GM10847 (cell line): ENCODE results near the gene GNB2.
A peak's percentile ranks its signal among the peaks of the same experiment; 100 is the strongest.

Experiments used
- POLR2A ChIP-seq: IDR thresholded peaks from 2 replicates; pipeline ENCODE4 v1.6.1; 2011; ENCODE audit not compliant: insufficient read length; ENCODE audit errors: extremely low read depth

The GNB2 gene

DNA sequence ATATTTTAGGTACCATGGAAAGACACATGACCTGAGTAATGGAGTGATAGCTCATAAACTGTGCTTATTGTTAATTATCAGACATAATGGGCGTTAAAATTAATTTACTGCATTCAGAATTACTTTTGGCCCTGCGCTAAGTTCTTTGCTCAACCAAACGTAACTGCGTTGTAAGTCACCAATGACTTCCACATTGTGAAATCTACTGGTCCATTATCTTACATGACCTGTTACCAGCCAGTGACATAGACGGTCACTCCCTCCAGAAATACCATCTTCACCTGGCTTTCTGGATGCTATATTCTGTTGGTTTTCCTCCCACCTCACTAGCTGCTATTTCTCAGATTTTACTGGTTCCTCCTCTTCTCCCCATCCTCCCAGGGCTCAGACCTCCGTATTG lies 25.5 kb downstream of the GNB2 start:
- TF ChIP-seq POLR2A = no peak

DNA sequence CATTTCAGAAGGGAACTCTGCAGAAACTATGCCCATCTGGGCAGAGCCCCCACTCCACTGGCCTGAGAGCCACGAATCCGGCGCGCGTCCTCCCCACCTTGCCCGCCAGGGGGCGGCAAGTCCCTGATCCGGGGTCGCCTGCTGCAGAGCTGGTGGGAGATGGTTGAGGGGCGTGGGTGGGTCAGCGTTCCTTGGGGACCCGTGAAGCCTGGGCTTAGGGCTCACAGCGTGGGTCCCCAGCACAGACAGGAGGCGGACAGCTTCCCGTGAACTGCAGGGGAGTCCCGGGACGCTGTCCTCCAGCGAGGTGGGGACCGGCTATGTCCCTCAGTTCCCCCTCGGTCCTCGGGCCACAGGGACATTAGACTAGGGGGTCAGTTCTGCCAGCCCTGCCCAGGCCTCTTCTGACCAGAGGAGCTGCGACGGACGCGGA lies 31.8 kb downstream of the GNB2 start:
- no peak for TF ChIP-seq POLR2A

DNA sequence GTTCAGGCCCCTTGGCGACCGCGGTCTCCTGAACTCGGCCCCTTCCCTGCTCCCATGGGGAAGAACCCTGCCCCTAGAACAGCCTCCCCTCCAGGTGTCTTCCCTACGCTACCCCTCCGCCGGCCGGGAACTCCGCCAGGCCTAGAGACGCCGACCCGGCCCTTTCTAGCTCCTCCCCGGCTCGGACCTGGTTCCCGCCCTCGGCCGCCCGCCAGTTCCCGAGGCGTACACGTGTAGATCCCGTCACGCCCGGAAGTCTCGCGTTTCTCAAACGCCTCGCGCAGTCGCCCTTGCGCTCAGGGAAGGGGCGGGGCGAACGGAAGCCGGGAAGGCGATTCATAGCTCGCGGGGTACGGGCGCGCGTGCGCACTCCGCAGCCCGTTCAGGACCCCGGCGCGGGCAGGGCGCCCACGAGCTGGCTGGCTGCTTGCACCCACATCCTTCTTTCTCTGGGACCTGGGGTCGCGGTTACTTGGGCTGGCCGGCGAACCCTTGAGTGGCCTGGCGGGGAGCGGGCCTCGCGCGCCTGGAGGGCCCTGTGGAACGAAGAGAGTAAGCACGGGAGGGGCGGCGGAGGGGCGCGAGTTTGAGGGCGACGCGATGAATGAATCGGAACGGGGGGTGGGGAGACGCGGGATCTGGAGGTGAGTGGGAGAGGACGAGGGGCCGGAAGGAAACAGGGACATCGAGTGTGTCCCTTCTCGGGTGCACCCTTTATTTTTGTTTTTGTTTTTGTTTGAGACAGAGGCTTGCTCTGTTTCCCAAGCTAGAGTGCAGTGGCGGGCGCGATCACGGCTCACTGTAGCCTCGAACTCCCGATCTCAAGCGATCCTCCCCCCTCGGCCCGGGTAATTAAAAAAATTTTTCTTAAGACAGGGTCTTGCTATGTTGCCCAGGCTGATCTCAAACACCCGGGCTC lies 32.5 kb downstream of the GNB2 start, which contains the start of gene POP7:
POP7 (plus strand) TSS at position 369 of the 919 bp plus-strand sequence. CDS start 710 bp downstream, outside the sequence.
- peak; percentile 75 for TF ChIP-seq POLR2A

DNA sequence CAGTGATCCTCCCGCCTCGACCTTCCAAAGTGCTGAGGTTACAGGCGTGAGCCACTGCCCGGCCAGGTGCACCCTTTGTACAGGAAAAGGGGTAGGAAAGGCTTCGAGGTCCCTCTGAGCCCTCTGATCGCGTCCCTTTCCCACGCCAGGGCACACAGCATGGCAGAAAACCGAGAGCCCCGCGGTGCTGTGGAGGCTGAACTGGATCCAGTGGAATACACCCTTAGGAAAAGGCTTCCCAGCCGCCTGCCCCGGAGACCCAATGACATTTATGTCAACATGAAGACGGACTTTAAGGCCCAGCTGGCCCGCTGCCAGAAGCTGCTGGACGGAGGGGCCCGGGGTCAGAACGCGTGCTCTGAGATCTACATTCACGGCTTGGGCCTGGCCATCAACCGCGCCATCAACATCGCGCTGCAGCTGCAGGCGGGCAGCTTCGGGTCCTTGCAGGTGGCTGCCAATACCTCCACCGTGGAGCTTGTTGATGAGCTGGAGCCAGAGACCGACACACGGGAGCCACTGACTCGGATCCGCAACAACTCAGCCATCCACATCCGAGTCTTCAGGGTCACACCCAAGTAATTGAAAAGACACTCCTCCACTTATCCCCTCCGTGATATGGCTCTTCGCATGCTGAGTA lies 33.3 kb downstream of the GNB2 start:
- no peak for TF ChIP-seq POLR2A

DNA sequence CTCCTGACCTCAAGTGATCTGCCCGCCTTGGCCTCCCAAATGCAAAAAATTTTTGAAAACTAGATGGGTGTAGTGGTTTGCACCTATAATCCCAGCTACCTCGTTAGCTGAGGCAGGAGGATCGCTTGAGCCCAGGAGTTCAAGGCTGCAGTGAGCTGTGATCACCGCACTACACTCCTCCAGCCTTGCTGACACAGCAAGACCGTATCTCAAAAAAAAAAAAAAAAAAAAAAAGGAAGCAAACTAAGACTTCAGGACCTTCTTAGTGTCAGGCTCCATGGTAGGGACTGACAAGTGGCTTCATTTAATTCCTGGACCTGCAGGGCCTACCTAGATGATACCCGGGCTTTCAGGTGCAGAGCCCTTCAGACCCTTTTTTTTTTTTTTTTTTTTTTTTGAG lies 34.9 kb downstream of the GNB2 start:
- TF ChIP-seq POLR2A = no peak

DNA sequence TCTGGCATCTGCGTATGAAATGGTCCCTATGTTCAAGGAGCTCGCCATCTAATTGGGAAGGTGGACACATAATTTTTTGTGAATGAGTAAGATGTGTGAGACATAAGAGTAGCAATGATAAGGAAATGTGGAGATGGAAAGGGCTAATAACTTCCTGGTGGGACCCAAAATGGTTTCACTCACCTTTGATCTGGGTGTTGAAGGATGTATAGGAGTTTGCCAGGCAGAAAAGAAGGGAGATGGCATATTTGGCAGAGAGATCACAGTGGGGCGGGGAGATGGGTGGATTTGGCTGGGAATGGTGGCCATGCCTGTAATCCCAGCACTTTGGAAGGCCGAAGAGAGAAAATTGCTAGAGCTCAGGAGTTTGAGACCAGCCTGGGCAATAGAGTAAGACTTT lies 36.9 kb downstream of the GNB2 start:
- no peak for TF ChIP-seq POLR2A

DNA sequence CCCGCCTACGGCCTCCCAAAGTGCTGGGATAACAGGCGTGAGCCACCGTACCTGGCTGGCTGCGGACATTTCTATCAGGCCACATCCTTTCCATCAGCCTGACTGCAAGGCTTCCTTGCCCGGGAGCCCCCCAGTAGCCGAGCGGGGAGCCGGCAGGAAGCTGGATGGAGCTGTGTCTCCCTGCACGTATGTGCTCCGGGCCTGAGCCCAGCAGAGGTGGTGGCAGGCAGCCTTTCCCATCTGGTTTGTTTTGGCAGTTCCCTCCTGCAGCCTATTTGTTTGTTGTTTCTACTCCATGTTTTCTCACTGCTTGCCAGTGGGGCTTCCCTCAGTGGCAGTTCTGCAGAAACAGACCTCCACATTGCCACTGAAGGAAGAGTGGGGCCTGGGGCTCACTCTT lies 37.8 kb downstream of the GNB2 start:
- TF ChIP-seq POLR2A = no peak

DNA sequence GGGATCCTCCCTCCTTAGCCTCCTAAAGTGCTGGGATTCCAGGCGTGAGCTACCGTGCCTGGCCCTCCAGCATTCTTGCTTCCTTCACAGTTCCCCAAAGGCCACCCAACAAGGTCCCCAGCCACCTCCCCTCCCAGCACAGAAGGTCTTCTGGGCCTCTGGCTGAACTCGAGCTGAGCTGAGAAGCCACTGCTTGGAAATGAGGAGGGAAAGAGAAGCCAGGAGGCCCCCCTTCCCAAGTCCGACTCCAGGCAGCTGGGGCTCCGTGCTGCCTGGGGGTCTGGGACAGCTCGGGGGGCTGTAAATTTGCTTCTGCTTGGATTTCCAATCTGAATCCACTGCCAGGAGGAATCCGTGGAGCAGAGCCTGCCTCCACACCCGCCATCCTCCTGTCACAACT lies 41.2 kb downstream of the GNB2 start:
- no peak for TF ChIP-seq POLR2A

DNA sequence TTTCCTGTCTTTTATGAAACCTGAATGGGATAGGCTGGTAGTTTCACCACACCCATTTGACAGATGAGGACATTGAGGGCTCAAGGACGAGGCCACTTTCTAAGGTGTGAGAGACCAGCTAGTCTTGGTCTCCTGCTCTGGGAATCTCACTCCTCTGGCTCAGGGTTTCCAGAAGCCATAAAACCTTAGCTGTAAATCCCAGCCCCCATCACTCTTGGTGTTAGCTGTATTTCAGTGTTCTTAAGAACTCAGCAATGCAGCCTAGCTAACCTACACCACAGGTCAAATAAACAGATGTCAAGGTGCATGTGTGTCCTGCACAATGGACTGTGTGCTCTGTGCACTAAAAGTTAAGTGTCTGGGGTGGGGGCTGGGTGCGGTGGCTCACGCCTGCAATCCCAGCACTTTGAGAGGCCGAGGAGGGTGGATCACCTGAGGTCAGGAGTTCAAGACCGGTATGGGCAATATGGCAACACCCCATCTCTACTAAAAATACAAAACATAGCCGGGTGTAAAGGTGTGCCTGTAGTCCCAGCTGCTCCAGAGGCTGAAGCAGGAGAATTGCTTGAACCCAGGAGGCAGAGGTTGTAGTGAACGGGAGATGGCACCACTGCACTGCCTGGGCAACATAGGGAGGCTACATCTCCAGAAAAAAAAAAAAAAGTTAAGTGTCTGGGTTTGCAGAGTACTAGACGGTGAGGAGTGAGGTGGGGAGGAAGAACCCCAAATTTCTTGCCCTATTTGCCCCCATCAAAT lies 46.2 kb downstream of the GNB2 start:
- TF ChIP-seq POLR2A = no peak

DNA sequence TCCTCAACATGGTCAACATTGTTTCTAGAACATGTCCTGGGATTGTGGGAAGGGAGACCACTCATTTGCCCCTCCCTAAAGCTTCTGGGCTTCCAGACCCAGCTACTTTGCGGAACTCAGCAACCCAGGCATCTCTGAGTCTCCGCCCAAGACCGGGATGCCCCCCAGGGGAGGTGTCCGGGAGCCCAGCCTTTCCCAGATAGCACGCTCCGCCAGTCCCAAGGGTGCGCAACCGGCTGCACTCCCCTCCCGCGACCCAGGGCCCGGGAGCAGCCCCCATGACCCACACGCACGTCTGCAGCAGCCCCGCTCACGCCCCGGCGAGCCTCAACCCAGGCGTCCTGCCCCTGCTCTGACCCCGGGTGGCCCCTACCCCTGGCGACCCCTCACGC lies 46.7 kb downstream of the GNB2 start, which contains the start of gene EPO:
EPO (plus strand) TSS at position 190 of the 392 bp plus-strand sequence. CDS start 513 bp downstream, outside the sequence.
- no peak for TF ChIP-seq POLR2A

DNA sequence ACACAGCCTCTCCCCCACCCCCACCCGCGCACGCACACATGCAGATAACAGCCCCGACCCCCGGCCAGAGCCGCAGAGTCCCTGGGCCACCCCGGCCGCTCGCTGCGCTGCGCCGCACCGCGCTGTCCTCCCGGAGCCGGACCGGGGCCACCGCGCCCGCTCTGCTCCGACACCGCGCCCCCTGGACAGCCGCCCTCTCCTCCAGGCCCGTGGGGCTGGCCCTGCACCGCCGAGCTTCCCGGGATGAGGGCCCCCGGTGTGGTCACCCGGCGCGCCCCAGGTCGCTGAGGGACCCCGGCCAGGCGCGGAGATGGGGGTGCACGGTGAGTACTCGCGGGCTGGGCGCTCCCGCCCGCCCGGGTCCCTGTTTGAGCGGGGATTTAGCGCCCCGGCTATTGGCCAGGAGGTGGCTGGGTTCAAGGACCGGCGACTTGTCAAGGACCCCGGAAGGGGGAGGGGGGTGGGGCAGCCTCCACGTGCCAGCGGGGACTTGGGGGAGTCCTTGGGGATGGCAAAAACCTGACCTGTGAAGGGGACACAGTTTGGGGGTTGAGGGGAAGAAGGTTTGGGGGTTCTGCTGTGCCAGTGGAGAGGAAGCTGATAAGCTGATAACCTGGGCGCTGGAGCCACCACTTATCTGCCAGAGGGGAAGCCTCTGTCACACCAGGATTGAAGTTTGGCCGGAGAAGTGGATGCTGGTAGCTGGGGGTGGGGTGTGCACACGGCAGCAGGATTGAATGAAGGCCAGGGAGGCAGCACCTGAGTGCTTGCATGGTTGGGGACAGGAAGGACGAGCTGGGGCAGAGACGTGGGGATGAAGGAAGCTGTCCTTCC lies 47.3 kb downstream of the GNB2 start:
- TF ChIP-seq POLR2A = no peak

DNA sequence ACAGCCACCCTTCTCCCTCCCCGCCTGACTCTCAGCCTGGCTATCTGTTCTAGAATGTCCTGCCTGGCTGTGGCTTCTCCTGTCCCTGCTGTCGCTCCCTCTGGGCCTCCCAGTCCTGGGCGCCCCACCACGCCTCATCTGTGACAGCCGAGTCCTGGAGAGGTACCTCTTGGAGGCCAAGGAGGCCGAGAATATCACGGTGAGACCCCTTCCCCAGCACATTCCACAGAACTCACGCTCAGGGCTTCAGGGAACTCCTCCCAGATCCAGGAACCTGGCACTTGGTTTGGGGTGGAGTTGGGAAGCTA lies 47.9 kb downstream of the GNB2 start:
- no peak for TF ChIP-seq POLR2A

DNA sequence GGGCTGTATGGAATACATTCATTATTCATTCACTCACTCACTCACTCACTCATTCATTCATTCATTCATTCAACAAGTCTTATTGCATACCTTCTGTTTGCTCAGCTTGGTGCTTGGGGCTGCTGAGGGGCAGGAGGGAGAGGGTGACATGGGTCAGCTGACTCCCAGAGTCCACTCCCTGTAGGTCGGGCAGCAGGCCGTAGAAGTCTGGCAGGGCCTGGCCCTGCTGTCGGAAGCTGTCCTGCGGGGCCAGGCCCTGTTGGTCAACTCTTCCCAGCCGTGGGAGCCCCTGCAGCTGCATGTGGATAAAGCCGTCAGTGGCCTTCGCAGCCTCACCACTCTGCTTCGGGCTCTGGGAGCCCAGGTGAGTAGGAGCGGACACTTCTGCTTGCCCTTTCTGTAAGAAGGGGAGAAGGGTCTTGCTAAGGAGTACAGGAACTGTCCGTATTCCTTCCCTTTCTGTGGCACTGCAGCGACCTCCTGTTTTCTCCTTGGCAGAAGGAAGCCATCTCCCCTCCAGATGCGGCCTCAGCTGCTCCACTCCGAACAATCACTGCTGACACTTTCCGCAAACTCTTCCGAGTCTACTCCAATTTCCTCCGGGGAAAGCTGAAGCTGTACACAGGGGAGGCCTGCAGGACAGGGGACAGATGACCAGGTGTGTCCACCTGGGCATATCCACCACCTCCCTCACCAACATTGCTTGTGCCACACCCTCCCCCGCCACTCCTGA lies 49.1 kb downstream of the GNB2 start:
- no peak for TF ChIP-seq POLR2A

DNA sequence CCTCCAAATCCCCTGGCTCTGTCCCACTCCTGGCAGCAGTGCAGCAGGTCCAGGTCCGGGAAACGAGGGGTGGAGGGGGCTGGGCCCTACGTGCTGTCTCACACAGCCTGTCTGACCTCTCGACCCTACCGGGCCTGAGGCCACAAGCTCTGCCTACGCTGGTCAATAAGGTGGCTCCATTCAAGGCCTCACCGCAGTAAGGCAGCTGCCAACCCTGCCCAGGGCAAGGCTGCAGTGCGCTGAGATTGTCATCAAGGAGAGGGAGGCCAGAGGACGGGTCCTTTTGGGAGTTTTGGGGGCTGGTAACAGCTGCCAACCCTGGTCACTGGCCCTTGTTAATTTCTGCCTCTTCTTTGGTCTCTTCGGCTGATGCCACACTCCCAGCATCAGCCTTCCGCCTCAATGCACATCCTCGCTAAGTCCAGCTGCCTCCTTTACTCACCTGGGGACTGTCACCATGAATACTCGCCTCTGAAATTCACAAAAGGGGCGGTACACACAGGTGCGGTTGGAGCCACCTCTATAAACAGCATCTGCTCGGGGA lies 50.3 kb downstream of the GNB2 start:
- TF ChIP-seq POLR2A = no peak
